ENCODE measurements around the gene CA4. TPM values are rescaled to one million over a fixed set of nuclear protein-coding genes. Genes with fewer than 3 reads are reported as not detected.
"Not testable (repeated sequence)": the region's sequence is repeated elsewhere in the genome, so short reads cannot be mapped to it uniquely, and the experiment has no call there.

CA4 gene
- total RNA-seq: not detected

DNA sequence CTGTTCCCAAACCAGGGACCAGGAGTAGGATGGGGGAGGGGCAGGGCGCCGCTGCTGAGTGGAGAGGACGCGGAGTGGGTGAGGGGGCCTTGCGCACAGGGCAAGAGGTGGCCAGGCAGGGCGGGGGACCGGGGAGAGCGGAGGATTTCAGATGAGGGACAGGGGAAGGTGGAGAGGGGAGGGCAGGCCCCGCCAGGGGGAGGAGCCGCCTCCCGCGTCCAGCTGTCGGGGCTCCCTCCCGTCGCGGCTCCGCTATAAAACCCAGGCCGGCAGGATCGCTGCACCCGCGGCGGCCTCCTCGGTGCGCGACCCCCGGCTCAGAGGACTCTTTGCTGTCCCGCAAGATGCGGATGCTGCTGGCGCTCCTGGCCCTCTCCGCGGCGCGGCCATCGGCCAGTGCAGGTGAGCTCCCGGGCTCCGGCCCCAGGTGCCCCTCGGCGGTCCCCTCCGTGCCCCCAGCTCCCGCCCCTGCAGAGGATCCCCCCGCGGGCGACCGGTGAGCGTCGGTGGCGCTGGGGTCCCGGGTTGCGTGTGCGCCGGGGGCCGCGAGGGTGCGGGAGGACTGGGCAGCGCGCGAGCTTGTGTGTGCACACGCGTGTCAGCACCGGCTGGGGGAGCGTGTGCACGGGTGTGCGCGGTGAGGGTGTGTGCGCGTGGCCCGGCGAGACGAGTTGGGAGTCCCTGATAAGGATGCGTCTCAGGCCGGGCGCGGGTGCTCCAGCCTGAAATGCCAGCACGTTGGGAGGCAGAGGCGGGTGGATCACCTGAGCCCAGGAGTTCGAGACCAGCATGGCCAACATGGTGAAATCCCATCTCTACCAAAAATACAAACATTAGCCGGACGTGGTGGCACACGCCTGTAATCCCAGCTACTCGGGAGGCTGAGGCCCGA, at the start of gene CA4:
CA4 (plus strand) TSS at position 283 of the 892 bp plus-strand sequence; CDS start at position 345, 62 bp downstream.
- Mint-ChIP-seq H3K4me3 (peak within 1 kb of the TSS; percentile 40), H3K4me1 (ENCODE audit: low read depth) (peaks cover 7% of the 10 kb centered on the region), H3K27ac (no peak within 1 kb of the TSS), H3K27me3 (peaks cover 68% of the 10 kb centered on the region), H3K9me3 (no peaks in the 10 kb centered on the region), H3K36me3 (no peaks in the 10 kb centered on the region)
- CTCF ChIA-PET: interaction anchor here (5.9 kb wide), 1 partner anchor 8 kb away, joined by 35 read pairs; no protein-coding TSS in a partner anchor
- intact Hi-C loops (cut with micrococcal nuclease): no loop called here
- POLR2A ChIA-PET: no interaction called here
- DNase-seq: no peak

DNA sequence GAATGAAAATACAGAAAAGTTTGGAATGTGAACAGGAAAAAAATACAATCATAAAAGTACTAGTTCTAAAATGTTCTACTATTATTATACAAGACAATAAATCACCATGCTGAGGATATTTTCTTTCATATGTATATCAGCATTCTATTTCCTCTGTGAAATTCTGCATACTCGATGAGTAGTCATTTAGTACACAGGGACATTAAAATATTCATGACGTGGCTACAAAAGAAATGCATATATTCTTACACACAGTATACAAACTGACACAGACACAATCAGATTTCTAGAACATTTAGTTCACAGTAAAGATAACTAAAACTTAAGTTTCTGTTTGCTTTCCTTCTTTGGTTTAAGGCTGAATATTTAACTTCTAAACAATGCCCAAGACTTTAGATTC, 49.2 kb upstream of the CA4 start:
- DNase-seq; H3K36me3 Mint-ChIP-seq; intact Hi-C loops (cut with micrococcal nuclease); H3K4me3 Mint-ChIP-seq; CTCF ChIA-PET; H3K9me3 Mint-ChIP-seq; POLR2A ChIA-PET; H3K27ac Mint-ChIP-seq: not testable (repeated sequence)
- H3K27me3 Mint-ChIP-seq: peaks cover 19% of the 10 kb centered on the region
- H3K4me1 Mint-ChIP-seq (ENCODE audit: low read depth): peaks cover 14% of the 10 kb centered on the region

DNA sequence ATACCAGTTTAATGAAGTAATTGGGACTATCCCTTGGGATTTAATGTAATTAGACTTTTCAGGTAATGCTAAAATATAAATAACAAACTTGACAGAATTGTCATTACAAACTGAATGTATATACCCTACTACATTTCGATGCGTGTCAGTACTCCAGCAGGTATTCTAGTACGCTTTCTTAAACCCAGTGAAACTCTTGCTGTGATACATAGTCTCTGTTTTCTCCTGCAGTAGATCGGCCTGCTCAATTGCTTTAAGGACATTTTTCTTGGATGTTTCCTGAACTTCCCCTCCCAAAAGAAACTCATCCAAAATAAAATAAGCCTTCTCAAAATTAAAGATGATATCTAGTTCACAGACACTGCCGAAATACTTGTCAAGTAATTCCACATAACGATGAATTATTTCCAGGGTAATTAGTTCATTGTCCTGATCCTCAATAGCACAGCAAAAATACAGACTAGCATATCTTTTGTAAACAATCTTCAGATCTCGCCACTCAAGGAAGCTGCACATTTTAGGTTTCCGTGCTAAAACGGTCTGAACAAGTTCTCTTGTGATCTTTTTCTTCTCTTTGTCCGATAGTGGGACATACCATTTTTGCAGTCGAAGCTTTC, 47.6 kb upstream of the CA4 start:
- H3K27ac Mint-ChIP-seq; H3K36me3 Mint-ChIP-seq; H3K9me3 Mint-ChIP-seq; intact Hi-C loops (cut with micrococcal nuclease); CTCF ChIA-PET; DNase-seq: not testable (repeated sequence)
- POLR2A ChIA-PET: interaction anchor here (0.6 to 1.0 kb wide), 2 partner anchors 25 to 290 kb away, joined by 4 read pairs; no protein-coding TSS in a partner anchor
- Mint-ChIP-seq H3K27me3 (peaks cover 23% of the 10 kb centered on the region), H3K4me1 (ENCODE audit: low read depth) (peaks cover 14% of the 10 kb centered on the region), H3K4me3 (peak overlapping the region; percentile 66)

DNA sequence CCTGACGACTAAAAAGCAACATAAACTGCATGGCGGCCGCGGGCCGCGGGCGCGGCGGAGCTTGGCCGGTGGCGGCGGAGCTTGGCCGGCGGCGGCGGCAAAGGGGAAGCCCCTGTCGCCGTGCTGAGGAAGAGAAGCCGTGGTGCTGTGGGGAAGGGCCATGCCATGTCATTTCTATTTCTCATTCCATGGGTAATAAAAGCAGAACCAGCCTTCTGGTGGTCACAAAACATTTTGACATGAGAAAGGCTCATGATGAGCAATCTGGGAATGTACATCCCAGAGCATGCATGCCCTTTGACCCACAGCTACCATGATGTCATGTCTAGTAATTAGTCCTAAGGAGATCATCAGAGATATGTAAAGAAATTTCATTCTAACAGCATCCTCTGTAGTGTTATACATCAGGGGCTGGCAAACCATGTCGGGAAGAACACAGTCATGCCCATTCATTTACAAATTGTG, 47.1 kb upstream of the CA4 start:
- Mint-ChIP-seq H3K9me3 (no peaks in the 10 kb centered on the region), H3K4me3 (peak overlapping the region; percentile 66), H3K4me1 (ENCODE audit: low read depth) (peaks cover 14% of the 10 kb centered on the region), H3K36me3 (no peaks in the 10 kb centered on the region), H3K27ac (no peak overlapping the region), H3K27me3 (peaks cover 23% of the 10 kb centered on the region)
- intact Hi-C loops (cut with micrococcal nuclease): no loop called here
- ChIA-PET CTCF (no interaction called here), POLR2A (interaction anchor here (0.6 to 1.0 kb wide), 2 partner anchors 25 to 290 kb away, joined by 4 read pairs; no protein-coding TSS in a partner anchor)
- peak; percentile 58 for DNase-seq

DNA sequence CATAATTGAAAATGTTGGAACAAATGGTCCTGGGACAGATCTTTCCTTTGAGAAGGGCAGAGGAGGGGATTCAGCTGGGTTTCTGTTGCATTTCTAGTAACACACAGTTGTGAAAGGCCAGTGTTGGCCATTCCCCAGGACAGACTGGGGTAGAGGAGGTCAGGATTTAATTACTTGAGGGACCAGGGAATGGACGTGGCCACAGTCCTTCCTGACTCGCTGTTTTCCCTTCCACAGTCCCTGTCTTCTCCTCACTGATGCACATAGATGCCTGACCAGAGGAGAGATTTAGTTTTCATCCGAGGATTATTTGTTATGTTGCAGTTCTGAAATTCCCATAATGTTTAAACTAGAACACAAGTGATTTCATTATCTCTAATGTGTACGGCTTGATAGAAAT, 45.8 kb upstream of the CA4 start:
- Mint-ChIP-seq H3K36me3 (no peaks in the 10 kb centered on the region), H3K27ac (no peak overlapping the region), H3K27me3 (peaks cover 23% of the 10 kb centered on the region), H3K4me3 (no peak overlapping the region), H3K4me1 (ENCODE audit: low read depth) (peaks cover 14% of the 10 kb centered on the region), H3K9me3 (no peaks in the 10 kb centered on the region)
- intact Hi-C loops (cut with micrococcal nuclease): no loop called here
- no peak for DNase-seq
- ChIA-PET CTCF (no interaction called here), POLR2A (no interaction called here)

DNA sequence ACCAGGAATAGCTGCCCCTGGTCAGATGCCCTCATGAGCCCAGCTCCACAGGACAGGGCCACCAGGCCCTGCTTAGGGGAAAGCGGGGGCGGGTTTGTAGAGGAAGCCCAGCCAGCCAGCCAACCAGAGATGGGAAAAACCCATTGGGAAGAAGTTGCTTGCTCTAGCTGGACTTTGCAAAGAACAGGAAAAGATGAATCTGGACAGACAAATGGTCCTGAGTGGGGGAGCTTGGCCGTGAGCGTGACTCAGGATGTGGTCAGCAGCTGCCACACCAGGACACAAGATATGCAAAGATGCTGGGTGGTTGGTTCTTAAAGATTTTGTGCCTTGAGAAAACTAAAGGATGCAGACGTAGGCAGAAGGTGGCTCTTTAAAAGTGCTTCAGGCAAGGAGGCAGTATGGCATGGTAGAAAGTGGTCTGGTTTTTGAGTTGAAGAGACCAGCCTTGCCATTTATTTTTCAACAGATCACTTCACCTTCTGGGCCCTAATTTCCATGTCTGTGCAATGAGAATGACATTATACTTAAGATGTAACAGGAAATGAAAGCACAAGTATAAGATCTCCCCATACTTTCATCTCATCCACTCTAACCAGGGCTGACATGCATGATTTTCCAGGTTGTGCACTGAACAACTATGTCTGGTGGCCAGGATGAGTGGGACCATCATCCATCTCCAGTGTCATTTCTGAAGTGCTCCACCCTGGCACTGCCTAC, 43.3 kb upstream of the CA4 start:
- POLR2A ChIA-PET: no interaction called here

DNA sequence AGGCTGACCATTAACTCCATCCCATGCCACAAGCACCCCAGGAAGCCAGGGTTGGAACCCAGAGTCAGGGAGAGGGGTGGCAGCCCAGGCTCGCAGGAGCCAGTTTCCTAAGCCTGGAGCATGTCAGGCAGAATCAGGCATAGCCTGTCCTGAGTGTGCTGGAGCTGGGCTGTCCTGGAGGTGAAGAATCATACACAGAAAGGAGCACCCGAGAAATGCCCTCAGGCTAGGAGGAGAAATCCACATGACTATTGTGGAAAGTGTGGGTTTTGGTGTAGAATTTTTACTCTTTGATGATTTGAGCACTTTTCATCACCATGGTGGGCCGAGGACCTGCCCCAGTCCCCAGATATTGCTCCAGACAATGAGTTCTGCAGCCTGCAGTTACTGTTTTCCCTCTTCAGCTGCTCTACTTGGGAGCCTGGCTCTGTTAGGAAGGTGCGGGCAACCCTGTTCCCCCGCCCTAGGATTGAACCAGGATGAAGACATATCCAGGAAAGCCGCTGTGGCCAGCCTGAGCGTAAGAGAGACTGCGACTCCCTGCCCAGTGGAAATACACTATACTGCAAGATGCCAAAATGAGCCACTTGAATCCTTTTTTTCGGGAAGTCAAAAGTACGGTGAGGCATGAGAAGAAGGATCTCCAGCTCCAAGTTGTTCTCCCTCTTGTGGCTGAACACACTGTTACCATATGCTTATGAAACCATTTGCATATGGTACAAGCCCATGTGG, 42.1 kb upstream of the CA4 start:
- H3K27ac Mint-ChIP-seq: no peak overlapping the region
- DNase-seq: no peak
- H3K4me1 Mint-ChIP-seq (ENCODE audit: low read depth): peaks cover 7% of the 10 kb centered on the region
- intact Hi-C loops (cut with micrococcal nuclease): no loop called here
- H3K9me3 Mint-ChIP-seq: no peaks in the 10 kb centered on the region
- no peak overlapping the region for H3K4me3 Mint-ChIP-seq
- ChIA-PET CTCF (no interaction called here), POLR2A (no interaction called here)
- no peaks in the 10 kb centered on the region for H3K36me3 Mint-ChIP-seq
- H3K27me3 Mint-ChIP-seq: peaks cover 24% of the 10 kb centered on the region

More for the DNA sequence above, 43.3 kb upstream of the CA4 start:
- peaks cover 31% of the 10 kb centered on the region for H3K27me3 Mint-ChIP-seq
- H3K27ac Mint-ChIP-seq: no peak overlapping the region
- H3K4me3 Mint-ChIP-seq: no peak overlapping the region
- H3K36me3 Mint-ChIP-seq: no peaks in the 10 kb centered on the region
- CTCF ChIA-PET: no interaction called here
- intact Hi-C loops (cut with micrococcal nuclease): no loop called here
- no peaks in the 10 kb centered on the region for H3K9me3 Mint-ChIP-seq
- DNase-seq: no peak
- peaks cover 14% of the 10 kb centered on the region for H3K4me1 Mint-ChIP-seq (ENCODE audit: low read depth)

DNA sequence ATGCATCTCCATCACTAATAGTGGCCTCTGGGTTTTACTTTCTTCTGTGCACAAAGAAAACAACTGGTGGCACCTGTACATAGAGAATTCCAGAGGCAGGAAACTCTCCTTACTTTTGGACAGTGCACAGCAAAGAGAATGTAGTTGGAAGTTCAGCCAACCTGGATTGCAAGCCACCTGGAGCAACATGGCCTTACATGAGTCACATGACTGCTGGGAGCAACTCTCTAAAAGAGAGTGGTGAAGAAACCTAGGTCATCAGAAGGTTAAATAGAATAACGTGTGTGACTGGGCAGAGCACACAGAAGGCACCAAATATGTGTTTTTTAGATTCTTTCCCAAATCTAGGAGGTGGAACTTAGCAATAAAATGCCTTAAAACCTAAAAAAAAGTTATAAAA, 41.5 kb upstream of the CA4 start:
- intact Hi-C loops (cut with micrococcal nuclease); POLR2A ChIA-PET; DNase-seq; H3K27ac Mint-ChIP-seq; CTCF ChIA-PET; H3K4me1 Mint-ChIP-seq (ENCODE audit: low read depth); H3K36me3 Mint-ChIP-seq; H3K4me3 Mint-ChIP-seq; H3K9me3 Mint-ChIP-seq: not testable (repeated sequence)
- peaks cover 22% of the 10 kb centered on the region for H3K27me3 Mint-ChIP-seq

DNA sequence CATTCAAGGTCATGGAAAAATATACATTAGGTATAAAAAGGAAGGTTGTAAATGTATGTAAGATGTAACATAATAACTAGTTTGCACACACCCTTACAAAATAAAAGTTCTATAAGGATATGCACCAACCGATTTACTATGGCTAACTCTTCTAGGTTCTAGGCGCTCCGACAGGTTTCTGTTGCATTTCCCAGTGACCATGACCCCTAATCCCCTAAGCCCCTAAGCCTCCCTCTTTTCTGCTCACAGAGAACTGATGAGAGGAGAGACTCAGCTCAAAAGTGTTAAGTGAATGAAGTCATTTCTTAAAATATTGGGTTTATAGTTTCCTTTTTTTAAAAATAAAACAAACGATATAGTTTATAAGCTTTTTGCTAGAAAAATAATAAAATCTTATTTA, 41.1 kb upstream of the CA4 start:
- ChIA-PET CTCF (no interaction called here), POLR2A (no interaction called here)
- Mint-ChIP-seq H3K4me3 (no peak overlapping the region), H3K27ac (no peak overlapping the region), H3K9me3 (no peaks in the 10 kb centered on the region), H3K27me3 (peaks cover 20% of the 10 kb centered on the region), H3K36me3 (no peaks in the 10 kb centered on the region), H3K4me1 (ENCODE audit: low read depth) (no peaks in the 10 kb centered on the region)
- DNase-seq: no peak
- intact Hi-C loops (cut with micrococcal nuclease): no loop called here

DNA sequence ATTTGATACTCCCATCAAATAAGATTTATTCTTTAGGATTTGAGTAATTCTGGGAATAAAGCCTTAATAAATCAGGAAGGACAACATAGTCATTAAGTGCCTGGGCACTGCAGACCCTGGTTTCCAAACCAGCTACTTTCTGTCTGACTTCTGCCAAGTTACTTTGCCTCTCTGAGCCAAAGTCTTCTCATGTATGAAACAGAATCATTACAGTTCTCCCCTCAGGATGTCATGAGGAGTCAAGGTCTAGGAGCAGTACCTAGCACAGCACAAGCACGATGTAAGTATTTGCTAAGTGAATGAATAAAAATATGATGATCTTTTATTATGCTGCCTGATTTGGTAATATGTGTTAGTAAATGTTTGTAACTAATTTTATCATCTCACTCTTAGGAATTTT, 40.6 kb upstream of the CA4 start:
- intact Hi-C loops (cut with micrococcal nuclease): no loop called here
- ChIA-PET POLR2A (no interaction called here), CTCF (no interaction called here)
- Mint-ChIP-seq H3K4me1 (ENCODE audit: low read depth) (no peaks in the 10 kb centered on the region), H3K9me3 (no peaks in the 10 kb centered on the region), H3K4me3 (no peak overlapping the region), H3K36me3 (no peaks in the 10 kb centered on the region), H3K27ac (no peak overlapping the region), H3K27me3 (peaks cover 16% of the 10 kb centered on the region)
- no peak for DNase-seq

DNA sequence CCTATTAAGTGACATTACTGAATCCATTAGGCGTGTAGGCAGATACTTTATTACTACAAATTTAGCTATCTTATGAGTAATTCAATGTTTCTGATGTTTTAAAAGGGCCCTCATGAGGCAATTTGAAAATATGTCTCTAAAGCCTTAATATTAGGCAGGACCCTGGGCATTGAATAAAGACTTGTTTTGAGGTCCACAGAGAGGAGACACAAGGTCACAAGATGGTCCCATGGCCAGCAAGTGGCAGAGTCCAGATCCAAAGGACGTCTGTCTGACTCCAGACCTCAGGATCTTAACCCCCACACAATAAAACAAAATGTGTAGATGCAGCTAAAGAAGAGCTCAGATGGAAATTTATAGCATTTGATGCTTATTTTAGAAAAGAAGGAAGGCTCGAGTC, 39.2 kb upstream of the CA4 start:
- Mint-ChIP-seq H3K36me3 (no peaks in the 10 kb centered on the region), H3K27ac (no peak overlapping the region), H3K4me1 (ENCODE audit: low read depth) (no peaks in the 10 kb centered on the region), H3K9me3 (no peaks in the 10 kb centered on the region), H3K4me3 (no peak overlapping the region), H3K27me3 (peaks cover 16% of the 10 kb centered on the region)
- ChIA-PET CTCF (interaction anchor here (0.9 kb wide), 1 partner anchor 197 kb away, joined by 3 read pairs; no protein-coding TSS in a partner anchor), POLR2A (no interaction called here)
- no peak for DNase-seq
- intact Hi-C loops (cut with micrococcal nuclease): no loop called here

DNA sequence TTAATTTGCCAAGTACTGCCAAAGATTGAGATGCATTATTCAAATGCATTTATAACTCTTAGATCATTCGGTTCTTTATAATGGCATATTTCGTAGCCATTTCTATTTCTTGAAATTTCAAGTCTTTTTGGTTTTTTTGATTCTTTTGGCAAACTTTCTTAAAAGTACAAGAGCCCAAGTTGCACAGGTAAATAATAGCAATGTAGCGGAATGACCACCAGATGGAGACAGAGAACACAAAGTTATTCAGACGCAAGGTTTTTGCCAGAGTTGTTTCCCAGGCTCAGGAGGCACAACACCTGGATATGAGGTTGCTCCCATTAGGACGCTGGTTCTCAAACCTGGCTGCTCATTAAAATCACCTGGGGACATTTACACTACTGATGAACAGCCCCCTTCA, 38.1 kb upstream of the CA4 start:
- POLR2A ChIA-PET; H3K36me3 Mint-ChIP-seq; H3K9me3 Mint-ChIP-seq; H3K27ac Mint-ChIP-seq; intact Hi-C loops (cut with micrococcal nuclease); H3K4me1 Mint-ChIP-seq (ENCODE audit: low read depth); CTCF ChIA-PET; DNase-seq; H3K4me3 Mint-ChIP-seq: not testable (repeated sequence)
- peaks cover 12% of the 10 kb centered on the region for H3K27me3 Mint-ChIP-seq
